ENCODE measurements around the gene MMP8.

GRCh38 chr11:102722821-102723220 is 1.9 kb downstream of the MMP8 start:
- no peak for TF ChIP-seq CTCF (IDR thresholded peaks at IDR 0.05)
- no peak for TF ChIP-seq POLR2A (IDR thresholded peaks at IDR 0.05)

Measured in prostate gland (tissue), 2 donors.